GM20431 (cell line): ENCODE results near the gene MRTFA.
"Not testable (repeated sequence)": the region's sequence is repeated elsewhere in the genome, so short reads cannot be mapped to it uniquely, and the experiment has no call there.

ENCODE experiments used
- in situ Hi-C: fragments of 300-500 bp; cut with MseI, MboI; formaldehyde crosslinking; loops from one replicate; pipeline ENCODE4 v1.15.0; 2020; ENCODE audit warnings: low sequenced_read_pairs; ENCODE audit not compliant: unreplicated experiment

The MRTFA gene

DNA sequence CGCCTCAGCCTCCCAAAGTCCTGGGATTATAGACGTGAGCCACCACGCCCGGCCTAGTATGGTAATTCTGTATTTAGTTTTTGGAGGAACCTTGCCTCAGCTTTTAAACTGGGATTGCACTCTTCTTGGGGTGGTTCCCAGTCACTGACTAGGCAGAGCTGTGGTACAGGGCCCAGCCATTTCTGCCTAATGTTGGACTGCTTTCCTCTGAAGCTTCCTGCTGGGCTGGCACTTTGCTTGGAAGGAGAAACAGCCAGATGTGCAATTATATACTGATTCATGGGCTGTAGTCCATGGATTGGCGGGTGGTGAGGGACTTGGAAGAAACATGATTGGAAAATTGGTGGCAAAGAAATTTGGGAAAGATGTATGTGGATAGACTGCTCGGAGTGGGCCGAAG lies 25.2 kb upstream of the MRTFA start:
- in situ Hi-C loops: no loop called here

- in situ Hi-C loops: no loop called here
These were observed 24.2 kb upstream of the MRTFA start for GRCh38 chr22:40660730-40661129.

DNA sequence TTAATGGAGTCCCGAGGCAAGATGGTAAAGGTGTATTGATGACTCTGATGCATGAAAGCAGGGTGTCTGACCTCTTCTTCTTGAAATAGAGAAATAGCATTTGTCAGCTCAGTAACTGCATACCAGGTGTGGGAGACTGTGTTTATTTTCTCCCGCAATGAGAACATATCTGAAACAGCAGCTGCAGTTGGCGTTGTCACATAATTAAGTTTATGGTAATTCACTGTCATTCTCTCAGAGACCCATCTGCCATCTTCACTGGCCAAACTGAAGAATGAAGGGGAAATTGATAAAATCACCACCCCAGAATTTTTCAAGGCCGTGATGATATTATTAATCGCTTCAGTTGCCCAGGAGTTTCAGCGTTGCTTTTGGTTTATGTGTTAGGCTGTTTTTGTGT lies 22.6 kb upstream of the MRTFA start:
- in situ Hi-C loops: no loop called here

- in situ Hi-C loops: not testable (repeated sequence)
These were observed 20.1 kb upstream of the MRTFA start for GRCh38 chr22:40656651-40657050.

DNA sequence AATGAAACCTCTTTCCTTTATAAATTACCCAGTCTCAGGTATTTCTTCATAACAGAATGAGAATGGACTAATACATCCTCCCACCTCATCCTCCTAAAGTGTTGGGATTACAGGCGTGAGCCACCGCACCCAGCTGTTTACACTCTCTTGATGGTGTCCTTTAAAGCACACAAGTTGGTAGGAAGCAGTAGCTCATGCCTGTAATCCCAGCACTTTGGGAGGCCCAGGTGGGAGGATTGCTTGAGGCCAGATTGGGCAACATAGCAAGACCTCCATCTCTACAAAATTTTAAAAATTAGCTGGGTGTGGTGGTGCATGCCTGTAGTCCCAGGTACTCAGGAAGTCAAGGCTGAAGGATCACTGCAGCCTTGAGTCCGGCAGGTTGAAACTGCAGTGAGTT lies 19.4 kb upstream of the MRTFA start:
- in situ Hi-C loops: not testable (repeated sequence)

GRCh38 chr22:40654522-40655167 lies 18.1 kb upstream of the MRTFA start:
- in situ Hi-C loops: no loop called here

DNA sequence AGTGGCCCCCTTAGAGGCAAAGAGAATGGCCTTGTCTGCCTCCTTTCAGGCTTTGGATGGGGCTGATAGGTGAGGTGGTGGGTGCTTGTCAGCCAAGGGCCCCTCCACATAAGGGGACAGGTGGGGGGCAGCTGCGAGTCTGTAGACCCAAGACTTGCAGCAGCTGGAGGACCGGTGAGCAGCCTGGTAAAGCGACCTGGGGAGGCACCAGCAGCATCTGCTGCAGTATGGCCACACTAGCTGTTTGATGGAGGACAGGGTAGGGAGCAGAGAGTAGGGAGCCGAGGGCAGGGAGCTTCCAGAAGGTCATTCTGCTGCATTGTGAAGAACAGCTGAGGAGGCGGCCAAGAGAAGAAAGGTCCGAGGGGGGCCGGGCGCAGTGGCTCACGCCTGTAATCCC lies 16.8 kb upstream of the MRTFA start:
- in situ Hi-C loops: no loop called here

DNA sequence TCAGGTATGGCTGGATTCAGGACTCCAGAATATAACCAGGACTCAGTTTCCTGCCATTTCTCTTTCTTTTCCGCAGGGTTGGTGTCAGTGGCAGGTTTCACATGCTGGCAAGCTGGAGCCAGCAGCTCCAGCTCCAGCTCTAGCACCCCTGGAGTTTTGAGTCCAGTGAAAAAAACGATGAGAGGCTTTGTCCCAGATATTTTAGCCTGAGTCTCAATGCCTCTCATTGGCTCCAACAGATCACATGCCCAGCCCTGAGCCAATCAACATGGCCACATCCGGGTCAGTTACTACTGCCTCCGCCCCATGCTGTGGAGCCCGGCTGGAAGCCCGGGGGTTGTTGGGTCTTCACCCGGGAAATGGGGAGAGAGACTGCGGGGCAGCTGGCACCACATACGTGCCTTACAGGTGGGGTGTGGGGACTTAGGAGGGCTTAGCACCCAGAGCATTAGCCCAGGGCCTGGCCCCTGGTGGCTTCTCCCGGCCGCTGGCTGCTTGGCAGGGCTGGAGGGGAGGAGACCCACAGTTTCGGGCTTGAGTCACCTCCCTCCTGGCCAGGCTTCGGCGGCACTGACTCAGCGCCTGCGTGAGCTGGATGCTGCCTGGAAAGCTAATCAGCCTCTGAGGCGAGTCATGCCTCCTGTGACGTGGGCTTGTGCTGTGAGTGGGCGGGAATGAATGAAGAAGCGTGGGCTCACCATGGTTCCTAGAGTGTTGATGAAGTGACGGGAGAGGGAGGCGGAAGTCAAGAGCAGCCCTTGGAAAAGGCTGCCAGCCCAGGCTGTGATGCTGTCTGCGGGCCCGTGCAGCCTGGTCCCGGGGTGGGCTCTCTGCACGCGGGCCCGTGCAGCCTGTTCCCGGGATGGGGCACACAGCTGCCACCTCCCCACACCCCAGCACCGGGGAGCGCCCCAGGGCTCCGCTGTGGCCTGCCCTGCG lies 15.3 kb upstream of the MRTFA start:
- in situ Hi-C loops: no loop called here

GRCh38 chr22:40651057-40651456 lies 14.5 kb upstream of the MRTFA start:
- in situ Hi-C loops: no loop called here

GRCh38 chr22:40648386-40648785 lies 11.9 kb upstream of the MRTFA start:
- in situ Hi-C loops: loop anchor here (25.0 kb wide), 2 partner anchors 111 to 211 kb away; no protein-coding TSS in a partner anchor

DNA sequence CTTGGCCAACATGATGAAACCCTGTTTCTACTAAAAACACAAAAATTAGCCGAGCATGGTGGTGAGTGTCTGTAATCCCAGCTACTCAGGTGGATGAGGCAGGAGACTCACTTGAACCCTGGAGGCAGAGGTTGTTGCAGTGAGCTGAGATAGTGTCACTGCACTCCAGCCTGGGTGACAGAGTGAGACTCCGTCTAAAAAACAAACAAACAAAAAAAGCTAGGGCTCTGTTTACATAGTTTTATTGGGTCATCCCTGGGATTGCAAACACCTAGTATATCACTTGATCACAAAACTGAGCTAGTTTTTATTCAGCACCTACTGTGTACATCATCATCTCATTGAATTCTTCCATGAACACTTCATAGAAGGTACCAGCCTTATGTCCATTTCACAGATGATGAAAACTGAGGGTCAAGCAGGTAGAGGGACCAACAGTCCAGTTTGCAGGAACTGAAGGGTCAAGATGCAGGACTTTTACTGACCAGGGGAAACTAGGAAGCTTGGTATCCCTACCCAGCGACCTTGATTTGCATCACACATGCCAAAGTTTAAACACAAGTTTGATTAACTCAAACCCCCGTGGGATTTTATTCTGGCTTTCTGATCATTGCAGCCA lies 9.2 kb upstream of the MRTFA start:
- in situ Hi-C loops: loop anchor here (25.0 kb wide), 2 partner anchors 108 to 208 kb away; no protein-coding TSS in a partner anchor

DNA sequence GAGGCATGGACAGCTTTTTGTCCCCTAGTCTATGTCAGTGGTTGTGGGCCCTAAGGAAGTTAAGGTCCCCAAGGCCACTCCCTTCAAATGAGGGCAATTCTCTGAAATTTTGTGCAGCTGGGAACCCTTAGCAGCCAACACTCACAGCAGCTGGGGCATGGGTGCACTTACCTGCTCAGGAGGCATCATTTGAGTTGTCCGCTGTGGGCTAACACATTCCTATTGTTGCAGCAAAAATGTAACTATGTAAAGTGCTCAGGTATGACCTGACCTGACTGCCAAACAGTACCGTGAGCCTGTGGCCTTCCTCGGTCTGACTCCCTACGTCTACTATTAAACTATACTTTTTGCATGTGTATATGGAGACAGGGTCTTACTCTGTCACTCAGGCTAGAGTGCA lies 5.8 kb upstream of the MRTFA start:
- in situ Hi-C loops: loop anchor here (25.0 kb wide), 2 partner anchors 105 to 205 kb away; no protein-coding TSS in a partner anchor

DNA sequence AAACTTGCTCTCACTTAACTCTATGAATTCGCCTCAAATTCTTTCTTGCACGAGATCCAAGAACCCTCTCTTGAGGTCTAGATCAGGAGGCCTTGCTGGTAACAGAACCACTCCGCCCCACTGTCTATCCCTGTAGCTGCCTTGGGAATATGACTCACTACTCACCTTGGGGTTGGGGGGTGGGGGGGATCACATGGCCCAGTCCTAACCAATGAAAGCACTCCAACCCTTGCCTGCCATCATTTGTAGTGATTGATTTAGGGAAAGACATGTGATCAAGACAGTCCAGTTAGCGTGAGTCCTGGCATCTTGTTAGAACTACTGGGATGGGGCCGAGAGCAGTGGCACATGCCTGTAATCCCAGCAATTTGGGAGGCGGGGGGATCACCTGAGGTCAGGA lies 4.8 kb upstream of the MRTFA start:
- in situ Hi-C loops: loop anchor here (25.0 kb wide), 2 partner anchors 104 to 204 kb away; no protein-coding TSS in a partner anchor

GRCh38 chr22:40638261-40638660 lies 1.7 kb upstream of the MRTFA start:
- in situ Hi-C loops: loop anchor here (25.0 kb wide), 2 partner anchors 101 to 201 kb away; no protein-coding TSS in a partner anchor

DNA sequence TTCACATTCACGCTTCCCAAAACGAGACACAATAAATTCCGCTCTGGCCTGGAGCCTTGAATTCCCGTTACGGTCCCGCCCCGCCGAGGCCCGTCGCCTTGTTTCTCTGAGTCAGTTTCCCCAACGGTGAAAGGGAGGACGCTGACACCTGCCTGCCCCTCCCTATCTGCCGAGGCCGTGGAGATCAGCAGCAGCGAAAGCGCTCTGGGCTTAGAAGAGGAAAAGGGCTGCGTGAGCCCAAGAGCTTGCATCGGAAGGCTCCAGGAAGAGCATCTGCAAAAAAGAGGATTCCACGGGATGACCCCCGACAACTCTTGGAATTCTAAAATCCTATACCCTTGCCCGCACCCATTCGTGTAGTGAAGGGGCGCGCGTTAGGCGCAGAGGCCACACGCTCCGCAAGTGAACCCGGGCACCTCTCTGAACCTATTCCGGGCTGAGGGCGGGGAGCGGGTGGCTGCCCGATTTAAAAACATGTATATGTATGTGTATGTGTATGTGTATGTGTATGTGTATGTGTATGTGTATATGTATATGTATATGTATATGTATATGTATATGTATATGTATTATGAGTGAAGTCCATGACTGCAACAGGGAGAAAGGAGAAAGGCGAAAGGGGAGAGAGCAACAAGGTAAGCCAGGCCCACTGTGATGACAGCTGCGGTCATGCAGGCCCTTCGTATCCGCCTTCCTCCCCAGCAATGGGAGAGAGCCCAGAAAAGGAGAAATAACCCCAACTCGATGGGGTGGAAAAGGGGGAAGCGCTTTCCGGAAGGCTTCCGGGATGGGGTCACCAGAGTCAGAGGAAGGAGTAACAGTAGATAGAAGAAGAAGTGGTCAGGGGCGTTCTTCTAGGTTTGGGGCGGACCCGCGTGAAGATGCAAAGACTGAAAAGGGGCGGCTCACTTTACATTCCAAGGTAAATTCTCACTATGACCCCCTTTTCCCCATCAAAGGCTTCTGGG lies 948 bp upstream of the MRTFA start:
- in situ Hi-C loops: loop anchor here (25.0 kb wide), 2 partner anchors 100 to 200 kb away; no protein-coding TSS in a partner anchor

DNA sequence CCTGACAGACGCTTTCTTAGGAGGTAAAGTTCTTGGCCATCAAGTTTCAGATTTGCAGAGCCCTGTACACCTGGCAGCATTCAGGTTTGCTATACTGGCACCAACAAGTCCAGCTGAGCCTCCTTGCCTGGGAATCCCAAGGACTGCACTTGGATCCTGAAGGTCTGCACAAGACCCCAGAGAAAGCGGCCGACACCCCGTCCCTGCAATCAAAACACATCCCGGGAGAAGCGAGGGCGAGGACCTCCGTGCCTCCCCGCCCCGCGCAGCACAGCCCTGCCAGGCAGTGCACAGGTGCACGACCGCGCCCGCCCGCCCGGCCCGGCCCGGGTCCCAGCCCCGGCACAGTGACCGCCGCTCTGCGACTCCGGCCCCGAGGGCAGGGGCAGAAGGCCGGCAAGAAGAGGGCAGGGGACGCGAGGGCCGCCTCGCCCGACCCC lies 559 bp downstream of the MRTFA start:
- in situ Hi-C loops: loop anchor here (25.0 kb wide), 2 partner anchors 99 to 199 kb away; no protein-coding TSS in a partner anchor

DNA sequence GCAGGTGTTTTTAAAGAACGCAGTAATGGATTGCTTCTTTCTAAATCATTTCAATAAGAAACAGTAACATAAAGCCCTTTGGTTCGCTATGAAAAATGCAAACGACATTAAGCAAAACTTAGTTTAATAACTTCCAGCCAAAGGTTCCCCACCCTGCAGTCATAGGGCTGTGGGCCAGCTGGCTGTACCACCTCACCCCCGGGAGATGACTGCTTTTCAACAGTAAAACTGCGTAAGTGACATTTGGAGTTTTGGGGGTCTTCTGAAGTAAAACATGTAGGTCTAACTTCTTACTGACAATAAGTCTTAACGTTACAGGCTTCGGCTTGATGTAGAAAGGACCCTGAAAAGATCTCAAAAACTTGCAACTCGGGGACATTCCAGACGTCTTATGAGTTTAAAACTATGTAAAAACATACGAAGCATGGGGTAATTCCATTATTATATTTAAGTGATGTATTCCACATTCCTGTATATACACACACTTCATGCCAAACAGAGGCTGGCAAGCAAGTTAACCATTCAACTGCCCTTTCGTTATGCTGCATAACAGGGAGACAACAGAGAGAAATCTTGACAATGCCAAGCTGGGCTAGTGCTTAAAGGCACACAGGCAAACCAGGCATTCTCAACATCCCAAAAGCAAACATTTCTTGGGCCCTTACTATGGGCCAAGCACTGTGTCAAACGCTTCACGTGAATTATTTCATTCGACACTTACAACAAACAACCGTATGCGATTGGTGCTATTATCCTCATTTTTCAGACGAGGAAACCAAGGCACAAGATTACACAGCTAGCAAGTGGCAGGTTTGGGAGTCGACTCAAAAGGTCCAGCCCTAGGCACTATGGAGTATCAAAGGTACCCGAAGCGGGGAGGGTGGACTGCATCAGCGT lies 1.2 kb downstream of the MRTFA start:
- in situ Hi-C loops: loop anchor here (25.0 kb wide), 2 partner anchors 98 to 198 kb away; no protein-coding TSS in a partner anchor
